MM.1S (cell line): ENCODE results near the gene CHST5.

Experiments
- DNase-seq: peaks from one replicate; pipeline ENCODE4 v3.0.0-alpha.2; 2015
- H2AFZ ChIP-seq: fragments of 300-600 bp; sonication (generic); 2 replicates; pipeline ENCODE4 v1.6.0; 2016; ENCODE audit warnings: antibody characterized with exemption, low read length
- H3F3A ChIP-seq: fragments of 300-600 bp; sonication (generic); 2 replicates; pipeline ENCODE4 v1.6.1; 2016; ENCODE audit warnings: mild to moderate bottlenecking, antibody characterized with exemption, low read length, moderate library complexity, mixed read lengths; ENCODE audit not compliant: insufficient read depth
- H3K27ac ChIP-seq: fragments of 300-600 bp; sonication (generic); 2 replicates; pipeline ENCODE4 v1.5.1; 2016; ENCODE audit warnings: mild to moderate bottlenecking, low read length
- H3K27me3 ChIP-seq: fragments of 300-600 bp; sonication (generic); replicated peaks from 2 replicates; pipeline ENCODE4 v1.6.0; 2016; ENCODE audit warnings: low read length; ENCODE audit not compliant: insufficient read depth
- H3K36me3 ChIP-seq: fragments of 300-600 bp; sonication (generic); replicated peaks from 2 replicates; pipeline ENCODE4 v1.6.1; 2016; ENCODE audit warnings: mild to moderate bottlenecking, low read length, mixed read lengths; ENCODE audit not compliant: insufficient read depth
- H3K4me1 ChIP-seq: fragments of 300-600 bp; sonication (generic); 2 replicates; pipeline ENCODE4 v1.6.1; 2016; ENCODE audit warnings: low read length, mixed read lengths
- H3K4me2 ChIP-seq: fragments of 300-600 bp; sonication (generic); 2 replicates; pipeline ENCODE4 v1.6.0; 2016; ENCODE audit warnings: low read depth, low read length
- H3K4me3 ChIP-seq: fragments of 300-600 bp; sonication (generic); 2 replicates; pipeline ENCODE4 v1.5.1; 2016; ENCODE audit warnings: low read length, mixed read lengths
- H3K79me2 ChIP-seq: fragments of 300-600 bp; sonication (generic); 2 replicates; pipeline ENCODE4 v1.6.1; 2016; ENCODE audit warnings: mixed run types, low read length, mixed read lengths
- H3K9ac ChIP-seq: fragments of 300-600 bp; sonication (generic); 2 replicates; pipeline ENCODE4 v1.6.1; 2016; ENCODE audit warnings: low read length, mixed read lengths
- H3K9me2 ChIP-seq: fragments of 300-600 bp; sonication (generic); replicated peaks from 2 replicates; pipeline ENCODE4 v1.6.1; 2016; ENCODE audit warnings: mild to moderate bottlenecking, low read length, mixed read lengths; ENCODE audit not compliant: insufficient read depth
- H3K9me3 ChIP-seq: fragments of 300-600 bp; sonication (generic); replicated peaks from 2 replicates; pipeline ENCODE4 v1.6.1; 2016; ENCODE audit warnings: mild to moderate bottlenecking, low read length, mixed read lengths; ENCODE audit not compliant: insufficient read depth
- H4K20me1 ChIP-seq: fragments of 300-600 bp; sonication (generic); 2 replicates; pipeline ENCODE4 v1.6.1; 2016; ENCODE audit warnings: mild to moderate bottlenecking, low read length, moderate library complexity, mixed read lengths; ENCODE audit not compliant: insufficient read depth
- EZH2 ChIP-seq: fragments of 300-600 bp; sonication (generic); optimal IDR thresholded peaks from 2 replicates; pipeline ENCODE3; 2017; ENCODE audit warnings: low read depth, mild to moderate bottlenecking, antibody characterized with exemption, low read length, mixed read lengths
- EZH2phosphoT487 ChIP-seq: fragments of 300-600 bp; sonication (generic); IDR thresholded peaks from 2 replicates; pipeline ENCODE4 v1.6.1; 2018; ENCODE audit warnings: antibody characterized with exemption, low read length
- TF ChIP-seq, protein P1 (sequence below): fragments of 300-600 bp; sonication (generic); IDR thresholded peaks from 2 replicates; pipeline ENCODE4 v1.5.1; 2016; ENCODE audit warnings: antibody characterized with exemption, low read length, mixed read lengths

Gene CHST5

DNA sequence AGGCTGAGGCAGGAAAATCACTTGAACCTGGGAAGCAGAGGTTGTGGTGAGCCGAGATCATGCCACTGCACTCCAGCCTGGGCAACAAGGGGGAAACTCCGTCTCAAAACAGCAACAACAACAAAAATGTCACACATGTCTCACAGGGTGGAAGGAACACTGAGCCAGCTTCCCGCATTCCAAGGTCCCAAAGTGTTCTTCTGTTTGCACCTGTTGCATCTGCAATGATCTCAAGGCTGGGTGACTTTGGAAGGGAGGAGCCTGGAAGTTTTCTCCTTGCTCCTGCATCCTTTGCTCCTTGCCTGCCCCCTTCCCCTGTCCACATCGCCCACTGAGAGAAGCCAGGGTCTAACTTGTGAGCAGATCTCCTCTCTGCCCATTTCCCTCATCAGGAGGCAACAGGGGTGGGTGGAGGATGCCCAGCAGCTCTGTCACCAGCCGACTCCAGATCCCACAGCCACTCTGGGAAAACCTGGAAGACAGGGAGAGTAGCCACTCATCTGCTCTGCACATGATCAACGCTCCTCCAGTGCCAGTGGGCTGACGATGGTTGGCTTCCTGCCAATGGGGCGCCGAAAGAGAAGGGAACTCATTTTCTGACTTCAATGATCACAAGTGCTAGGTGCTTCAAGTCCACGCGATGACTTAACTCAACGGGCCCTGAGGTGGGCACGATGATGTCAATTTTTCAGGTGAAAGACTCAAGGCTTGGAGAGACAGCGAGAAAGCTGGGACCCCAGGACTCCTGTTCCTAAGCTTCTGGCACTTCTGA lies 53.3 kb downstream of the CHST5 start:
- Histone ChIP-seq H3K4me1 (0 out of 2 replicates have a peak, but pooled peaks cover 14% of the 10 kb centered on the region), H4K20me1 (no peaks in the 10 kb centered on the region), H3K9me3 (no peaks in the 10 kb centered on the region), H3K4me2 (no peak overlapping the region), H3K27me3 (no peaks in the 10 kb centered on the region), H3K36me3 (no peaks in the 10 kb centered on the region), H3K9ac (no peak overlapping the region), H3F3A (no peaks in the 10 kb centered on the region), H2AFZ (no peak overlapping the region), H3K9me2 (no peaks in the 10 kb centered on the region), H3K79me2 (no peaks in the 10 kb centered on the region), H3K27ac (no peak overlapping the region), H3K4me3 (no peak overlapping the region)
- TF ChIP-seq, protein P1, sequence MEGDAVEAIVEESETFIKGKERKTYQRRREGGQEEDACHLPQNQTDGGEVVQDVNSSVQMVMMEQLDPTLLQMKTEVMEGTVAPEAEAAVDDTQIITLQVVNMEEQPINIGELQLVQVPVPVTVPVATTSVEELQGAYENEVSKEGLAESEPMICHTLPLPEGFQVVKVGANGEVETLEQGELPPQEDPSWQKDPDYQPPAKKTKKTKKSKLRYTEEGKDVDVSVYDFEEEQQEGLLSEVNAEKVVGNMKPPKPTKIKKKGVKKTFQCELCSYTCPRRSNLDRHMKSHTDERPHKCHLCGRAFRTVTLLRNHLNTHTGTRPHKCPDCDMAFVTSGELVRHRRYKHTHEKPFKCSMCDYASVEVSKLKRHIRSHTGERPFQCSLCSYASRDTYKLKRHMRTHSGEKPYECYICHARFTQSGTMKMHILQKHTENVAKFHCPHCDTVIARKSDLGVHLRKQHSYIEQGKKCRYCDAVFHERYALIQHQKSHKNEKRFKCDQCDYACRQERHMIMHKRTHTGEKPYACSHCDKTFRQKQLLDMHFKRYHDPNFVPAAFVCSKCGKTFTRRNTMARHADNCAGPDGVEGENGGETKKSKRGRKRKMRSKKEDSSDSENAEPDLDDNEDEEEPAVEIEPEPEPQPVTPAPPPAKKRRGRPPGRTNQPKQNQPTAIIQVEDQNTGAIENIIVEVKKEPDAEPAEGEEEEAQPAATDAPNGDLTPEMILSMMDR, result no peak
- TF ChIP-seq EZH2 (no peak), EZH2phosphoT487 (no peak)
- no peak for DNase-seq

DNA sequence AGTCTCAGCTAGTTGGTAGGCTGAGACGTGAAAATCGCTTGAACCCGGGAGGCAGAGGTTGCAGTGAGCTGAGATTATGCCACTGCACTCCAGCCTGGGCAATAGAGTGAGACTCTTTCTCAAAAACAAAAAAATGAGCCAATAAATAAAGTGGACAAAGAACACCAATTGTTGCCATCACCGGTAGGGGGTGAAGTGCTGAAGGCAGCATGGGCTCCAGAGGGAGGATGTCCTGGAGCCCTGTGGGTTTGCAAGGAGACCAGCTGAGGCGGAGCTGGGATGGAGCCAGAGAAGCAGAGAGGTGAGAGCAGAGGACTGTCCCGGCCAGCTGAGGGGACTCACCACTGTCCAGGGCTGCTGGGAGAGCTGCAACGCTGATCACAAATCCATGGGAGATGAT lies 54.4 kb downstream of the CHST5 start:
- Histone ChIP-seq H3K27me3 (no peaks in the 10 kb centered on the region), H3K79me2 (no peaks in the 10 kb centered on the region), H3K4me2 (no peak overlapping the region), H4K20me1 (no peaks in the 10 kb centered on the region), H3F3A (no peaks in the 10 kb centered on the region), H3K9me3 (no peaks in the 10 kb centered on the region), H3K4me3 (no peak overlapping the region), H3K9ac (no peak overlapping the region), H3K27ac (no peak overlapping the region), H2AFZ (no peak overlapping the region), H3K36me3 (no peaks in the 10 kb centered on the region), H3K9me2 (no peaks in the 10 kb centered on the region), H3K4me1 (0 out of 2 replicates have a peak, but pooled peaks cover 13% of the 10 kb centered on the region)
- TF ChIP-seq, protein P1, result no peak
- TF ChIP-seq EZH2 (no peak), EZH2phosphoT487 (no peak)
- no peak for DNase-seq

DNA sequence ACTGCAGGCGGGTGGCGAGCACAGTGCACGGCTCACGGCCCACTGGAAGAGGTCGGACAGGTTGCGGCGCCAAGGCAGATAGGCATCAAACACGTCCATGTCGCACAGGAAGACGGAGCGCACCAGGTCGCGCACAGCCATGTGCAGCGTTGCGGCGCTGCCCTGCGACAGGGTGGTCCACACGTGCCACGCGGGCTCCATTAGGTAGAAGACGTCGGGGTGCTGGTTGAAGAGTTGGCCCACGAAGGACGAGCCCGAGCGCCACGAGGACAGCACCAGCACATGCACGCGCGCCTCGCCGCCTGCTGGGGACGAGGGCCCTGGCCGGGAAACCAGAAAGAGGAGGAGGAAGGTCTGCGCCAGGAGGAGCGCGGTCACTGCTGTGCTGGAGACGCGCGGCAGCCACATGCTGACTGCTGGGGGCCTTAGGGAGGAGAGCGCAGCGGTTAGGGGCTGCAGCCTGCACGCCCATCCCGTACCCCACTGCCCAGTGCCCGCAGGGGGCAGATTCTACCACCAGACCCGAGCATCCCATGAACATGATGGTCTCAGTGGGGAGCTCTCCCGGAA lies 56.4 kb downstream of the CHST5 start:
- Histone ChIP-seq H3K36me3 (no peaks in the 10 kb centered on the region), H3K9me2 (no peaks in the 10 kb centered on the region), H3K79me2 (no peaks in the 10 kb centered on the region), H3K4me1 (no peaks in the 10 kb centered on the region), H3K27ac (no peak overlapping the region), H3K27me3 (no peaks in the 10 kb centered on the region), H3K9ac (no peak overlapping the region), H3K4me3 (no peak overlapping the region), H3F3A (no peaks in the 10 kb centered on the region), H4K20me1 (no peaks in the 10 kb centered on the region), H3K4me2 (no peak overlapping the region), H3K9me3 (no peaks in the 10 kb centered on the region), H2AFZ (no peak overlapping the region)
- DNase-seq, result no peak
- TF ChIP-seq EZH2phosphoT487, result no peak
- no peak for TF ChIP-seq EZH2
- TF ChIP-seq, protein P1, result no peak
